ENCODE results near the gene ADRM1. TPM values are rescaled to one million over a fixed set of nuclear protein-coding genes. Genes with fewer than 3 reads are reported as not detected.

Gene ADRM1
- polyA plus RNA-seq, 1 experiment, result 58.5 TPM

DNA sequence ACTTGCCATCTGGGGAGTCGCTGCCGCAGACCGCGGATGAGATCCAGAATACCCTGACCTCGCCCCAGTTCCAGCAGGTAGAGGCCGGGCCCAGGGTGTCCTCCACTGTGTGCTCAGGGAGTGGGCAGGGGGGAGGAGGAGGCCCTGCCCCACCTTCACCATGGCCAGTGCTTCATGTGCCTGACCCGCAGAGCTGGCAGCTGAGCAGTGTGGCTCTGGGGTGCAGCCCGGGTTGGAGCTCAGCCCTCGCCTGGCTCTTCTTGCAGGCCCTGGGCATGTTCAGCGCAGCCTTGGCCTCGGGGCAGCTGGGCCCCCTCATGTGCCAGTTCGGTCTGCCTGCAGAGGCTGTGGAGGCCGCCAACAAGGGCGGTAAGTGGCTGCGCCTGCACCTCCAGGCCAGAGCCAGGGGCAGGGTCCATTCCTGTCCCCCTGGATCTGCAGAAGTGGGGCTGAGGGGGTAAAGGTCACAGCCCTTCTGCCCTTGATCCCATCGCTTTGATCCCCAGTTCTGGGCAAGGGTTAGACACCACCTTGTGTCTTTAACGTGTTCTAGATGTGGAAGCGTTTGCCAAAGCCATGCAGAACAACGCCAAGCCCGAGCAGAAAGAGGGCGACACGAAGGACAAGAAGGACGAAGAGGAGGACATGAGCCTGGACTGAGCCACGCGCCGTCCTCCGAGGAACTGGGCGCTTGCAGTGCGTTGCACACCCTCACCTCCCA is 5.5 kb downstream of the ADRM1 start:
- CTCF ChIA-PET, result interaction anchor here (1.8 kb wide), 1 partner anchor 67 kb away, joined by 8 read pairs; no protein-coding TSS in a partner anchor
- DNase-seq (ENCODE audit: low read depth, low spot score), result no peak
- H3K27ac ChIP-seq (ENCODE audit: low read depth, low read length), result no peak overlapping the region
- TF ChIP-seq, protein P1, sequence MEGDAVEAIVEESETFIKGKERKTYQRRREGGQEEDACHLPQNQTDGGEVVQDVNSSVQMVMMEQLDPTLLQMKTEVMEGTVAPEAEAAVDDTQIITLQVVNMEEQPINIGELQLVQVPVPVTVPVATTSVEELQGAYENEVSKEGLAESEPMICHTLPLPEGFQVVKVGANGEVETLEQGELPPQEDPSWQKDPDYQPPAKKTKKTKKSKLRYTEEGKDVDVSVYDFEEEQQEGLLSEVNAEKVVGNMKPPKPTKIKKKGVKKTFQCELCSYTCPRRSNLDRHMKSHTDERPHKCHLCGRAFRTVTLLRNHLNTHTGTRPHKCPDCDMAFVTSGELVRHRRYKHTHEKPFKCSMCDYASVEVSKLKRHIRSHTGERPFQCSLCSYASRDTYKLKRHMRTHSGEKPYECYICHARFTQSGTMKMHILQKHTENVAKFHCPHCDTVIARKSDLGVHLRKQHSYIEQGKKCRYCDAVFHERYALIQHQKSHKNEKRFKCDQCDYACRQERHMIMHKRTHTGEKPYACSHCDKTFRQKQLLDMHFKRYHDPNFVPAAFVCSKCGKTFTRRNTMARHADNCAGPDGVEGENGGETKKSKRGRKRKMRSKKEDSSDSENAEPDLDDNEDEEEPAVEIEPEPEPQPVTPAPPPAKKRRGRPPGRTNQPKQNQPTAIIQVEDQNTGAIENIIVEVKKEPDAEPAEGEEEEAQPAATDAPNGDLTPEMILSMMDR (IDR thresholded peaks at IDR 0.05; ENCODE audit: low read depth, low read length), result no peak
- no peak overlapping the region for H3K4me3 ChIP-seq (ENCODE audit: low read depth, low read length)
- H3K27me3 ChIP-seq (ENCODE audit: control insufficient read depth, insufficient read depth, low read length), result no peaks in the 10 kb centered on the region
- POLR2A ChIA-PET, result no interaction called here
- H3K9me3 ChIP-seq (ENCODE audit: control insufficient read depth, insufficient read depth, low read length), result no peaks in the 10 kb centered on the region; the same call in 1 of the 2 replicates

- Histone ChIP-seq H3K4me3 (ENCODE audit: low read depth, low read length) (no peak overlapping the region), H3K9me3 (ENCODE audit: control insufficient read depth, insufficient read depth, low read length) (no peaks in the 10 kb centered on the region; the same call in 1 of the 2 replicates), H3K27ac (ENCODE audit: low read depth, low read length) (no peak overlapping the region), H3K27me3 (ENCODE audit: control insufficient read depth, insufficient read depth, low read length) (no peaks in the 10 kb centered on the region)
- DNase-seq (ENCODE audit: low read depth, low spot score), result no peak
- TF ChIP-seq, protein P1 (IDR thresholded peaks at IDR 0.05; ENCODE audit: low read depth, low read length), result no peak
- ChIA-PET POLR2A (interaction anchor here (0.6 kb wide), 1 partner anchor 36 kb away, joined by 3 read pairs; no protein-coding TSS in a partner anchor), CTCF (no interaction called here)
These were observed 6.6 kb downstream of the ADRM1 start for GRCh38 chr20:62309198-62309944.

GRCh38 chr20:62309947-62310756 is 7.4 kb downstream of the ADRM1 start:
- CTCF ChIA-PET, result no interaction called here
- Histone ChIP-seq H3K27ac (ENCODE audit: low read depth, low read length) (no peak overlapping the region), H3K27me3 (ENCODE audit: control insufficient read depth, insufficient read depth, low read length) (no peaks in the 10 kb centered on the region), H3K4me3 (ENCODE audit: low read depth, low read length) (no peak overlapping the region), H3K9me3 (ENCODE audit: control insufficient read depth, insufficient read depth, low read length) (no peaks in the 10 kb centered on the region; the same call in 1 of the 2 replicates)
- DNase-seq (ENCODE audit: low read depth, low spot score), result no peak
- TF ChIP-seq, protein P1 (IDR thresholded peaks at IDR 0.05; ENCODE audit: low read depth, low read length), result no peak; the same call in 1 of the 2 replicates
- POLR2A ChIA-PET, result no interaction called here

DNA sequence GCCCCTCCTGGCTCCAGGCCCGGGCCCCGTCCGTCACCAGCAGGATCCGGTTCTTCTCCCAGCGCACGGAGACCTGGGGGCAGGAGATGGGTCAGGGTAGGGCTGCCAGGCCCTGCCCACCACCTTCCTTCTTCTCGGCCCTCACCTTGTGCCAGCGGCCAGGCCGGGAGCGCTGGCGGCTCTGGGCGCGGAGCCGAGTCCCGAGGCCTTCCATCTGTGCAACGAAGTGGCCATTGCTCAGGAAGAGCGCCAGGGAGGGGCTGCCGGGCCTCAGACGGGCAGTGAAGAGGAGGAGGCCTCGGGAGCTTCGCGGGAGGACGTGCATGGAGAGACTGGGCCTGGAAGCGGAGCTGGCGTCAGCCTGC is 7.9 kb downstream of the ADRM1 start:
- TF ChIP-seq, protein P1 (IDR thresholded peaks at IDR 0.05; ENCODE audit: low read depth, low read length), result no peak
- no peak for DNase-seq (ENCODE audit: low read depth, low spot score)
- Histone ChIP-seq H3K9me3 (ENCODE audit: control insufficient read depth, insufficient read depth, low read length) (no peaks in the 10 kb centered on the region; the same call in 1 of the 2 replicates), H3K27ac (ENCODE audit: low read depth, low read length) (no peak overlapping the region), H3K27me3 (ENCODE audit: control insufficient read depth, insufficient read depth, low read length) (no peaks in the 10 kb centered on the region), H3K4me3 (ENCODE audit: low read depth, low read length) (no peak overlapping the region)
- ChIA-PET POLR2A (no interaction called here), CTCF (no interaction called here)

Data from AG04450 (cell line).